SU-DHL-6 (cell line): Measurements from ENCODE around the gene HAPLN2.

Source experiments
- H2AFZ ChIP-seq: fragments of 200-600 bp; sonication (generic); 2 replicates; pipeline ENCODE4 v1.6.1; 2014; ENCODE audit warnings: low read depth, mild to moderate bottlenecking, moderate library complexity, mixed read lengths, antibody characterized with exemption, low read length; ENCODE audit not compliant: severe bottlenecking
- H3F3A ChIP-seq: fragments of 200-600 bp; shearing (Covaris generic); 2 replicates; pipeline ENCODE4 v1.6.0; 2016; ENCODE audit warnings: antibody characterized with exemption, mild to moderate bottlenecking; ENCODE audit not compliant: insufficient read depth
- H3K27ac ChIP-seq: fragments of 200-600 bp; sonication (generic); 2 replicates; pipeline ENCODE4 v1.5.1; 2016; ENCODE audit warnings: low read depth, mild to moderate bottlenecking, low read length, moderate library complexity, mixed read lengths
- H3K27me3 ChIP-seq: fragments of 200-600 bp; sonication (generic), shearing (Covaris generic); 2 replicates; pipeline ENCODE4 v1.6.0; 2014; ENCODE audit warnings: mild to moderate bottlenecking, low read length
- H3K36me3 ChIP-seq: fragments of 200-600 bp; sonication (generic); 2 replicates; pipeline ENCODE4 v1.6.1; 2014; ENCODE audit warnings: mild to moderate bottlenecking, low read length, mixed read lengths
- H3K4me2 ChIP-seq: fragments of 300-600, 200-600 bp; shearing (Covaris generic), sonication (generic); 2 replicates; pipeline ENCODE4 v1.6.0; 2014; ENCODE audit warnings: low read length, low read depth, mild to moderate bottlenecking; ENCODE audit not compliant: poor library complexity, severe bottlenecking
- H3K4me3 ChIP-seq: fragments of 200-600 bp; sonication (generic); 2 replicates; pipeline ENCODE4 v1.5.1; 2014; ENCODE audit warnings: antibody characterized with exemption, low read length, mild to moderate bottlenecking, mixed read lengths; ENCODE audit not compliant: insufficient read depth, poor library complexity, severe bottlenecking
- H3K79me2 ChIP-seq: fragments of 200-600 bp; sonication (generic); 2 replicates; pipeline ENCODE4 v1.6.1; 2014; ENCODE audit warnings: mild to moderate bottlenecking, low read length, moderate library complexity; ENCODE audit not compliant: insufficient read depth
- H3K9ac ChIP-seq: fragments of 200-600 bp; sonication (generic); 2 replicates; pipeline ENCODE4 v1.7.0; 2014; ENCODE audit warnings: mild to moderate bottlenecking, low read length
- H3K9me2 ChIP-seq: fragments of 200-600 bp; sonication (generic); replicated peaks from 2 replicates; pipeline ENCODE4 v1.6.1; 2014; ENCODE audit warnings: low read length; ENCODE audit not compliant: insufficient read depth
- H3K9me3 ChIP-seq: fragments of 200-600 bp; sonication (generic); 2 replicates; pipeline ENCODE4 v1.6.1; 2014; ENCODE audit warnings: low read length, mixed read lengths; ENCODE audit not compliant: insufficient read depth
- H4K20me1 ChIP-seq: fragments of 200-600 bp; sonication (generic); 2 replicates; pipeline ENCODE4 v1.6.1; 2014; ENCODE audit warnings: low read depth, mild to moderate bottlenecking, antibody characterized with exemption, low read length, moderate library complexity, mixed read lengths
- CTCF ChIP-seq: fragments of 200-600 bp; sonication (generic); IDR thresholded peaks from one replicate; pipeline ENCODE4 v1.5.1; 2017; ENCODE audit warnings: antibody characterized with exemption, mild to moderate bottlenecking, low read length, moderate library complexity; ENCODE audit not compliant: insufficient read depth, poor library complexity, severe bottlenecking
- EZH2phosphoT487 ChIP-seq: fragments of 200-600 bp; sonication (generic), shearing (Covaris generic); conservative IDR thresholded peaks from 2 replicates; pipeline ENCODE4 v1.6.1; 2018; ENCODE audit warnings: mild to moderate bottlenecking, antibody characterized with exemption, low read length, moderate library complexity, mixed read lengths

HAPLN2 gene

DNA sequence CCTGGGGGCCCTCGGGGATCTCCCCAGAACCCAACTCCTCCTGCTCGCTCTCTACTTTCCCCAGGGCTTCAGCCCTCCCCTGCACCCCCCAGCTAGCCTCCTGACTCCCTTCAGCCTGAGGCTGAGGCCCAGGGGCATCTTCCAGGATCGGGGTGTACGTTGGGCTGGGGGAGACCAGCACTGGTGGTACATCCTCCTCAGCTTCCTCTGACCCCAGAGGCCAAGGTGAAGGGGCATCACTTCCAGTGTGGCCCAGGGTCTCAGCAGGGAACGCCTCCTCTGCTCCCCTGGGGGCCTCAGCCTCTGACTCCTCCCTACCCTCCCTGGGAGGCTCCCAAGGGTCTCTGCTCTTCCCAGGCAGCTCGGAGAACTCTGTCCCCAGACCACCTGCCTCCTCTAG lies 51.1 kb downstream of the HAPLN2 start:
- Histone ChIP-seq H3K27me3 (no peaks in the 10 kb centered on the region), H3F3A (no peaks in the 10 kb centered on the region), H3K9me2 (no peaks in the 10 kb centered on the region), H4K20me1 (no peaks in the 10 kb centered on the region), H3K4me3 (no peak overlapping the region), H3K79me2 (no peaks in the 10 kb centered on the region), H3K27ac (no peak overlapping the region), H3K4me2 (no peak overlapping the region), H3K9me3 (no peaks in the 10 kb centered on the region), H3K9ac (no peak overlapping the region), H3K36me3 (no peaks in the 10 kb centered on the region), H2AFZ (no peak overlapping the region)
- TF ChIP-seq EZH2phosphoT487 = no peak
- TF ChIP-seq CTCF = no peak

GRCh38 chr1:156670791-156671190 lies 51.6 kb downstream of the HAPLN2 start:
- Histone ChIP-seq H3K4me3 (no peak overlapping the region), H3K4me2 (no peak overlapping the region), H2AFZ (no peak overlapping the region), H3K9me2 (no peaks in the 10 kb centered on the region), H3K79me2 (no peaks in the 10 kb centered on the region), H3K9me3 (no peaks in the 10 kb centered on the region), H3K9ac (no peak overlapping the region), H4K20me1 (no peaks in the 10 kb centered on the region), H3K27ac (no peak overlapping the region), H3K27me3 (no peaks in the 10 kb centered on the region), H3K36me3 (no peaks in the 10 kb centered on the region), H3F3A (no peaks in the 10 kb centered on the region)
- TF ChIP-seq EZH2phosphoT487 = no peak
- TF ChIP-seq CTCF = no peak

DNA sequence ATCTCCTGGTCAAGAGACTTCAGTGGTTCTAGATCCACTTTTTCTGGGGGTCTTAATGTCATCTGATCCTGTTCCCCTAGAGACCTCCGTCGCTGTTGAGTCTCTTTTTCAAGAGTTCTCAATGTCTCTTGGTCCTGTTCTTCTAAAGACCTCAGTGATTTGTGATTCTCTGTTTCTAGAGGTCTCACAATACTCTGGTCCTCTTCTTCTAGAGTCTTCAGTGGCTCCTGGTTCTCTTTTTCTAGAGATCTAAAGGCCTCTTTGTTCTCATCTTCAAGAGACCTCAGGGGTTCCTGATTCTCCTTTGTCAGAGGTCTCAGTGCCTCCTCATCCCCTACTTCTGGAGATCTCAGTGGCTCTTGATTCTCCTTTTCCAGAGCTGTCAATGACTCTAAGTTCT lies 52.6 kb downstream of the HAPLN2 start:
- H3K79me2 ChIP-seq = no peaks in the 10 kb centered on the region
- TF ChIP-seq CTCF = no peak
- TF ChIP-seq EZH2phosphoT487 = no peak
- no peaks in the 10 kb centered on the region for H3K36me3 ChIP-seq
- H3F3A ChIP-seq = no peaks in the 10 kb centered on the region
- H3K27me3 ChIP-seq = no peaks in the 10 kb centered on the region
- no peak overlapping the region for H3K4me2 ChIP-seq
- H3K9me2 ChIP-seq = no peaks in the 10 kb centered on the region
- no peak overlapping the region for H3K9ac ChIP-seq
- no peak overlapping the region for H3K27ac ChIP-seq
- H3K9me3 ChIP-seq = no peaks in the 10 kb centered on the region
- no peak overlapping the region for H3K4me3 ChIP-seq
- no peak overlapping the region for H2AFZ ChIP-seq
- no peaks in the 10 kb centered on the region for H4K20me1 ChIP-seq
